ENCODE results near the gene LPXN. TPM values are rescaled to one million over a fixed set of nuclear protein-coding genes. Genes with fewer than 3 reads are reported as not detected.

The LPXN gene
- total and polyA plus RNA-seq, 2 donors (not counting 3 experiments of a cell fraction or from before 2014, with no cell fraction given): 6.2 TPM

DNA sequence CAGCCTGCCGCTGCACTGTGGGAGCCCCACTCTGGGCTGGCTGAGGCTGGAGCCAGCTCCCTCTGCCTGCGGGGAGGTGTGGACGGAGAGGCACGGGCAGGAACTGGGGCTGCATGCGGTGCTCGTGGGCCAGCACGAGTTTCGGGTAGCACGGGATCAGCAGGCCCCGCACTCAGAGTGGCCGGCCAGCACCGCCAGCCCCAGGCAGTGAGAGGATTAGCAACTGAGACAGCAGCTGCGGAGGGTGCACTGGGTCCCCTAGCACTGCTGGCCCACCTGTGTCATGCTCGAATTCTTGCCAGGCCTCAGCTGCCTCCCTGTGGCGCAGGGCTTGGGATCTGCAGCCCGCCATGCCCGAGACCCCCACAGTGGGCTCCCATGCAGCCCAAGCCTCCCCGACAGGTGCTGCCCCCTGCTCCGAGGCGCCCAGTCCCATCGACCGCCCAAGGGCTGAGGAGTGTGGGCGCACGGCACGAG is 43.8 kb downstream of the LPXN start:
- Histone ChIP-seq H3K79me2 (ENCODE audit: control insufficient read depth, insufficient read depth, low read length) (no peaks in the 10 kb centered on the region), H4K20me1 (replicated peaks; ENCODE audit: control insufficient read depth, extremely low read depth, insufficient read depth, low read length) (no peaks in the 10 kb centered on the region), H3K27ac (ENCODE audit: insufficient read depth, low read depth, low read length) (no peak overlapping the region), H3K4me2 (ENCODE audit: insufficient read depth, low read length) (no peak overlapping the region), H3K27me3 (ENCODE audit: control insufficient read depth in 2 of 2, insufficient read depth in 2 of 2, low read length in 2 of 2) (no peaks in the 10 kb centered on the region), H2AFZ (ENCODE audit: low read depth, low read length) (no peak overlapping the region), H3K9ac (replicated peaks; ENCODE audit: extremely low read depth, insufficient read depth, low read length) (no peak overlapping the region), H3K9me1 (replicated peaks; ENCODE audit: control insufficient read depth, extremely low read depth, insufficient read depth, low read length) (no peaks in the 10 kb centered on the region), H3K4me1 (ENCODE audit: control insufficient read depth, extremely low read depth, insufficient read depth, low read length) (no peaks in the 10 kb centered on the region), H3K36me3 (ENCODE audit: control insufficient read depth in 2 of 2, extremely low read depth in 1 of 2, insufficient read depth in 2 of 2, low read length in 2 of 2) (peaks cover 0 to 2% of the 10 kb centered on the region in 2 experiments), H3K9me3 (replicated peaks; ENCODE audit: control insufficient read depth, insufficient read depth, low read length) (no peaks in the 10 kb centered on the region), H3K4me3 (replicated peaks in 1 of 3; ENCODE audit: insufficient read depth in 1 of 3, low read depth in 1 of 3, low read length in 3 of 3) (no peak overlapping the region)
- DNase-seq (ENCODE audit: low read depth, low spot score): no peak
- dilution Hi-C loops (cut with MboI; ENCODE audit: extremely low pct_ligation_motif_present, low sequenced_read_pairs) (no loop called here), intact Hi-C loops (cut with micrococcal nuclease) (no loop called here)
- TF ChIP-seq POLR2AphosphoS5 (IDR thresholded peaks at IDR 0.05; ENCODE audit: insufficient read depth, low read depth, low read length): no peak
- no peak for TF ChIP-seq MYC (IDR thresholded peaks at IDR 0.05; ENCODE audit: low read depth, low read length)
- TF ChIP-seq, protein P1, sequence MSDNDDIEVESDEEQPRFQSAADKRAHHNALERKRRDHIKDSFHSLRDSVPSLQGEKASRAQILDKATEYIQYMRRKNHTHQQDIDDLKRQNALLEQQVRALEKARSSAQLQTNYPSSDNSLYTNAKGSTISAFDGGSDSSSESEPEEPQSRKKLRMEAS (IDR thresholded peaks at IDR 0.05; ENCODE audit: insufficient read depth, insufficient read length): no peak
- no peak for TF ChIP-seq EZH2 (IDR thresholded peaks at IDR 0.05; ENCODE audit: borderline replicate concordance, low read depth, low read length, severe bottlenecking)
- TF ChIP-seq JUN (IDR thresholded peaks at IDR 0.05; ENCODE audit: borderline replicate concordance, insufficient read depth, insufficient read length, low read depth): no peak
- no peak for TF ChIP-seq GATA2 (IDR thresholded peaks at IDR 0.05; ENCODE audit: insufficient read depth, insufficient read length, low read depth, low read length)
- TF ChIP-seq POLR2A (IDR thresholded peaks at IDR 0.05; ENCODE audit: low read depth, low read length): no peak
- TF ChIP-seq, protein P2, sequence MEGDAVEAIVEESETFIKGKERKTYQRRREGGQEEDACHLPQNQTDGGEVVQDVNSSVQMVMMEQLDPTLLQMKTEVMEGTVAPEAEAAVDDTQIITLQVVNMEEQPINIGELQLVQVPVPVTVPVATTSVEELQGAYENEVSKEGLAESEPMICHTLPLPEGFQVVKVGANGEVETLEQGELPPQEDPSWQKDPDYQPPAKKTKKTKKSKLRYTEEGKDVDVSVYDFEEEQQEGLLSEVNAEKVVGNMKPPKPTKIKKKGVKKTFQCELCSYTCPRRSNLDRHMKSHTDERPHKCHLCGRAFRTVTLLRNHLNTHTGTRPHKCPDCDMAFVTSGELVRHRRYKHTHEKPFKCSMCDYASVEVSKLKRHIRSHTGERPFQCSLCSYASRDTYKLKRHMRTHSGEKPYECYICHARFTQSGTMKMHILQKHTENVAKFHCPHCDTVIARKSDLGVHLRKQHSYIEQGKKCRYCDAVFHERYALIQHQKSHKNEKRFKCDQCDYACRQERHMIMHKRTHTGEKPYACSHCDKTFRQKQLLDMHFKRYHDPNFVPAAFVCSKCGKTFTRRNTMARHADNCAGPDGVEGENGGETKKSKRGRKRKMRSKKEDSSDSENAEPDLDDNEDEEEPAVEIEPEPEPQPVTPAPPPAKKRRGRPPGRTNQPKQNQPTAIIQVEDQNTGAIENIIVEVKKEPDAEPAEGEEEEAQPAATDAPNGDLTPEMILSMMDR (IDR thresholded peaks at IDR 0.05; ENCODE audit: extremely low read depth in 1 of 2, insufficient read depth in 1 of 2, low read depth in 1 of 2, low read length in 2 of 2): no peak
- TF ChIP-seq FOS (IDR thresholded peaks at IDR 0.05; ENCODE audit: borderline replicate concordance, insufficient read depth, low read length): no peak
- BruUV-seq (replicated peaks): no TSS peak
- no peak for FAIRE-seq
- CTCF ChIA-PET: no interaction called here
- POLR2A ChIA-PET: no interaction called here

All from endothelial cell of umbilical vein (primary cell).